Prostate gland (tissue), 2 donors: Measurements from ENCODE around the gene VPS18. TPM values are rescaled to one million over a fixed set of nuclear protein-coding genes. Genes with fewer than 3 reads are reported as not detected.
A peak's percentile ranks its signal among the peaks of the same experiment; 100 is the strongest.

Experiments
- DNase-seq: peaks from one replicate; pipeline ENCODE4 v3.0.0-alpha.2; 2019; ENCODE audit warnings: low spot score
- H3K27ac ChIP-seq, 2 donors: fragments of 200-600 bp; sonication (generic); 2 replicates each; pipeline ENCODE4 v1.5.1; 2017 to 2019
- H3K27me3 ChIP-seq: fragments of 200-600 bp; sonication (generic); replicated peaks from 2 replicates; pipeline ENCODE4 v1.5.1; 2019; ENCODE audit not compliant: insufficient read depth
- H3K36me3 ChIP-seq, 2 donors: fragments of 200-600 bp; sonication (generic); 1 replicate in 1 of 2; 2 replicates in 1 of 2; pipeline versions ENCODE4 v1.5.1 to v1.8.1; 2017 to 2019
- H3K4me1 ChIP-seq: fragments of 200-600 bp; sonication (generic); replicated peaks from 2 replicates; pipeline ENCODE4 v1.5.1; 2019
- H3K4me3 ChIP-seq, 2 donors: fragments of 200-600 bp; sonication (generic); 2 replicates each; pipeline ENCODE4 v1.5.1; 2017 to 2019
- H3K9me3 ChIP-seq: fragments of 200-600 bp; sonication (generic); 2 replicates; pipeline ENCODE4 v1.5.1; 2017
- CTCF ChIP-seq, 4 experiments: fragments of 200-600 bp in 2 of 4; fragments of 450-650 bp in 2 of 4; sonication (generic) in 2 of 4; IDR thresholded peaks; 1 replicate in 3 of 4; 2 replicates in 1 of 4; pipeline ENCODE4 v1.5.1; 2016 to 2019; ENCODE audit warnings: antibody characterized with exemption in 4 of 4, mild to moderate bottlenecking in 2 of 4, moderate library complexity in 2 of 4
- POLR2A ChIP-seq: fragments of 450-650 bp; IDR thresholded peaks from one replicate; pipeline ENCODE4 v1.6.1; 2016; ENCODE audit warnings: antibody characterized with exemption, mild to moderate bottlenecking
- POLR2AphosphoS5 ChIP-seq: sonication (generic); formaldehyde crosslinking; IDR thresholded peaks from one replicate; pipeline ENCODE4 v1.6.1; 2017; ENCODE audit warnings: antibody characterized with exemption
- WGBS: methylation state at CpG from one replicate; pipeline ENCODE4 v1.1.5; 2018; 5-methylcytosine and 5-hydroxymethylcytosine counted together
- intact Hi-C: fragments of 100-400 bp; cut with DNase I; formaldehyde crosslinking; loops from one replicate; pipeline ENCODE4 v1.14.2; 2022
- total RNA-seq, 2 donors: library from RNA; depleted of rRNA; stranded (reverse); fragments of >200 nt; gene quantifications; one replicate each; pipeline ENCODE4 v1.1.0, GENCODE V29; 2016

VPS18 gene
- total RNA-seq, 2 donors from 2014 or later, result 32.4 to 39.0 TPM

- H3K36me3 ChIP-seq, result peaks cover 0 to 7% of the 10 kb centered on the region in 2 donors
- TF ChIP-seq POLR2A (no peak), POLR2AphosphoS5 (no peak), CTCF (IDR thresholded peaks at IDR 0.05) (no peak)
- H3K9me3 ChIP-seq, result no peaks in the 10 kb centered on the region
- H3K27me3 ChIP-seq, result no peaks in the 10 kb centered on the region
- no peak overlapping the region for H3K4me3 ChIP-seq
- intact Hi-C loops, result no loop called here
- 87% methylated on average over 16 of the region's 16 CpGs for WGBS
- H3K27ac ChIP-seq, result peak overlapping the region; percentile 36 to 61
- no peak for DNase-seq
- peaks cover 14% of the 10 kb centered on the region for H3K4me1 ChIP-seq
These were observed 40.9 kb upstream of the VPS18 start for GRCh38 chr15:40853241-40853890.

GRCh38 chr15:40854161-40854560 lies 40.1 kb upstream of the VPS18 start:
- DNase-seq, result no peak
- intact Hi-C loops, result no loop called here
- WGBS, result 68% methylated on average over 9 of the region's 10 CpGs
- H3K36me3 ChIP-seq, result peaks cover 0 to 7% of the 10 kb centered on the region in 2 donors
- no peaks in the 10 kb centered on the region for H3K9me3 ChIP-seq
- H3K27ac ChIP-seq, result peak overlapping the region in 1 of 2 donors; percentile 61
- no peak for TF ChIP-seq POLR2AphosphoS5
- no peak for TF ChIP-seq POLR2A
- no peak for TF ChIP-seq CTCF (IDR thresholded peaks at IDR 0.05)
- H3K27me3 ChIP-seq, result no peaks in the 10 kb centered on the region
- H3K4me1 ChIP-seq, result peaks cover 14% of the 10 kb centered on the region
- H3K4me3 ChIP-seq, result no peak overlapping the region

GRCh38 chr15:40855706-40856234 lies 38.5 kb upstream of the VPS18 start:
- H3K4me1 ChIP-seq, result peaks cover 14% of the 10 kb centered on the region
- intact Hi-C loops, result loop anchor here (5.0 kb wide), 1 partner anchor 37 kb away; the partner anchor contains the start of gene VPS18
- DNase-seq, result no peak
- H3K27ac ChIP-seq, result peak overlapping the region; percentile 85 to 88
- H3K36me3 ChIP-seq, result peaks cover 0 to 7% of the 10 kb centered on the region in 2 donors
- no peaks in the 10 kb centered on the region for H3K9me3 ChIP-seq
- 75% methylated on average over 13 of the region's 13 CpGs for WGBS
- H3K27me3 ChIP-seq, result no peaks in the 10 kb centered on the region
- TF ChIP-seq POLR2A (no peak), POLR2AphosphoS5 (no peak), CTCF (IDR thresholded peaks at IDR 0.05) (no peak)
- no peak overlapping the region for H3K4me3 ChIP-seq

- Histone ChIP-seq H3K4me1 (peaks cover 14% of the 10 kb centered on the region), H3K36me3 (peaks cover 0 to 7% of the 10 kb centered on the region in 2 donors), H3K4me3 (no peak overlapping the region), H3K27ac (peak overlapping the region; percentile 85 to 88), H3K9me3 (no peaks in the 10 kb centered on the region), H3K27me3 (no peaks in the 10 kb centered on the region)
- 56% methylated on average over 7 of the region's 8 CpGs for WGBS
- intact Hi-C loops, result loop anchor here (5.0 kb wide), 1 partner anchor 36 kb away; the partner anchor contains the start of gene VPS18
- DNase-seq, result no peak
- TF ChIP-seq POLR2A (no peak), POLR2AphosphoS5 (no peak), CTCF (IDR thresholded peaks at IDR 0.05) (no peak)
These were observed 37.5 kb upstream of the VPS18 start for GRCh38 chr15:40856746-40857145.
